HepG2 (cell line): ENCODE data around the gene TEAD3. TPM values are rescaled to one million over a fixed set of nuclear protein-coding genes. Genes with fewer than 3 reads are reported as not detected.
A peak's percentile ranks its signal among the peaks of the same experiment; 100 is the strongest.

Experiments
- BRF2 ChIP-seq: sonication (generic); formaldehyde crosslinking; IDR thresholded peaks from 2 replicates; pipeline ENCODE4 v1.8.1; 2022; ENCODE audit warnings: mild to moderate bottlenecking, missing genetic modification reagents
- CEBPB ChIP-seq: IDR thresholded peaks from 2 replicates; pipeline ENCODE4 v1.6.1; 2011; ENCODE audit warnings: low read depth, low read length, improper control_type of control experiment, borderline replicate concordance
- FOXO1 ChIP-seq: sonication (generic); formaldehyde crosslinking; IDR thresholded peaks from 2 replicates; pipeline ENCODE4 v1.4.0; 2020; ENCODE audit warnings: missing genetic modification reagents
- HNF1A ChIP-seq, 2 experiments: sonication (generic) in 1 of 2; formaldehyde crosslinking in 1 of 2; IDR thresholded peaks; 2 replicates each; pipeline versions ENCODE4 v1.4.0 to v1.6.1; 2016 to 2020; ENCODE audit warnings: borderline replicate concordance in 1 of 2, low read depth in 1 of 2, mild to moderate bottlenecking in 1 of 2, missing genetic modification reagents in 1 of 2
- MAZ ChIP-seq, 2 experiments: sonication (generic) in 1 of 2; formaldehyde crosslinking in 1 of 2; IDR thresholded peaks; 2 replicates each; pipeline versions ENCODE4 v1.5.0 to v1.6.1; 2012 to 2020; ENCODE audit warnings: low read depth in 2 of 2, mild to moderate bottlenecking in 2 of 2, borderline replicate concordance in 1 of 2, improper control_type of control experiment in 1 of 2, low read length in 1 of 2, missing genetic modification reagents in 1 of 2, moderate library complexity in 1 of 2
- MIER2 ChIP-seq: IDR thresholded peaks from 2 replicates; pipeline ENCODE4 v1.6.1; 2016; ENCODE audit warnings: missing biosample characterization, missing genetic modification reagents
- SIN3A ChIP-seq: IDR thresholded peaks from 2 replicates; pipeline ENCODE4 v1.6.1; 2011; ENCODE audit warnings: low read depth, mild to moderate bottlenecking, control low read depth, low read length, borderline replicate concordance
- SIN3B ChIP-seq: fragments of 150-350 bp; IDR thresholded peaks from 2 replicates; pipeline ENCODE4 v1.6.1; 2014; ENCODE audit warnings: low read length
- SMAD1 ChIP-seq: sonication (generic); formaldehyde crosslinking; IDR thresholded peaks from 2 replicates; pipeline ENCODE4 v1.4.0; 2020; ENCODE audit warnings: missing genetic modification reagents, low read depth, mild to moderate bottlenecking, borderline replicate concordance
- ZBTB39 ChIP-seq: sonication (generic); formaldehyde crosslinking; IDR thresholded peaks from 2 replicates; pipeline ENCODE4 v1.5.0; 2020; ENCODE audit warnings: missing genetic modification reagents
- ZNF33B ChIP-seq: sonication (generic); formaldehyde crosslinking; IDR thresholded peaks from 2 replicates; pipeline ENCODE4 v1.5.1; 2020; ENCODE audit warnings: mild to moderate bottlenecking, missing genetic modification reagents
- ZNF572 ChIP-seq: sonication (generic); formaldehyde crosslinking; IDR thresholded peaks from 2 replicates; pipeline ENCODE4 v1.5.1; 2020; ENCODE audit warnings: mild to moderate bottlenecking, missing genetic modification reagents
- polyA plus RNA-seq, 8 experiments: library from polyadenylated mRNA; depleted of rRNA in 3 of 8; stranded (reverse) in 7 of 8; unstranded in 1 of 8; fragments of >200 nt; fragmentation: Illumina TruSeq in 4 of 8; extraction: Trizol in 4 of 8; gene quantifications; 2 replicates each; pipeline versions ENCODE4 v1.2.1 to v1.2.3, GENCODE V29; 2011 to 2016; ENCODE audit warnings: low read depth in 4 of 8, missing spikeins in 1 of 8, mixed read lengths in 1 of 8; ENCODE audit not compliant: insufficient read depth in 1 of 8
- total RNA-seq, 5 experiments: library from RNA; depleted of rRNA; stranded (reverse); fragments of >200 nt; fragmentation: Illumina TruSeq; extraction: Trizol; gene quantifications; 2 replicates each; pipeline ENCODE4 v1.2.3, GENCODE V29; 2016; ENCODE audit warnings: low read depth in 1 of 5
- TF ChIP-seq, protein P1 (sequence below): sonication (generic); formaldehyde crosslinking; IDR thresholded peaks from 2 replicates; pipeline ENCODE4 v1.4.0; 2020; ENCODE audit warnings: missing genetic modification reagents
- TF ChIP-seq, protein P2 (sequence below): sonication (generic); formaldehyde crosslinking; IDR thresholded peaks from 2 replicates; pipeline ENCODE4 v1.4.0; 2020; ENCODE audit warnings: missing genetic modification reagents, borderline replicate concordance

TEAD3 gene
- total and polyA plus RNA-seq, 2 of the 13 experiments (the other 11 are each of a cell fraction or from before 2014, with no cell fraction given), result 15.1 to 16.5 TPM

GRCh38 chr6:35468181-35468979 lies 28.5 kb downstream of the TEAD3 start, which contains the start of gene RPL10A (continued):
- TF ChIP-seq, protein P1, sequence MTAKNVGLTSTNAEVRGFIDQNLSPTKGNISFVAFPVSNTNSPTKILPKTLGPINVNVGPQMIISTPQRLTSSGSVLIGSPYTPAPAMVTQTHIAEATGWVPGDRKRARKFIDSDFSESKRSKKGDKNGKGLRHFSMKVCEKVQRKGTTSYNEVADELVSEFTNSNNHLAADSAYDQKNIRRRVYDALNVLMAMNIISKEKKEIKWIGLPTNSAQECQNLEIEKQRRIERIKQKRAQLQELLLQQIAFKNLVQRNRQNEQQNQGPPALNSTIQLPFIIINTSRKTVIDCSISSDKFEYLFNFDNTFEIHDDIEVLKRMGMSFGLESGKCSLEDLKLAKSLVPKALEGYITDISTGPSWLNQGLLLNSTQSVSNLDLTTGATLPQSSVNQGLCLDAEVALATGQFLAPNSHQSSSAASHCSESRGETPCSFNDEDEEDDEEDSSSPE (CRISPR knock-in tag), result peak; percentile 87
- TF ChIP-seq SIN3A (peak; percentile 97), ZBTB39 (CRISPR knock-in tag) (peak; percentile 89; the same call in 1 of the 2 replicates), SMAD1 (CRISPR knock-in tag) (peak; percentile 99), ZNF572 (CRISPR knock-in tag) (peak; percentile 98), MAZ (IDR thresholded peaks at IDR 0.05; ENCODE audit: borderline replicate concordance, low read depth, low read length) (peak; percentile 90), MAZ (CRISPR knock-in tag; IDR thresholded peaks at IDR 0.05; ENCODE audit: low read depth) (peak; percentile 96), HNF1A (IDR thresholded peaks at IDR 0.05; ENCODE audit: low read depth) (no peak), HNF1A (CRISPR knock-in tag; IDR thresholded peaks at IDR 0.05; ENCODE audit: borderline replicate concordance) (peak; percentile 91), CEBPB (no peak; the same call in 1 of the 2 replicates), MIER2 (CRISPR knock-in tag) (peak; percentile 81), FOXO1 (CRISPR knock-in tag) (peak; percentile 61), SIN3B (peak; percentile 72), BRF2 (CRISPR knock-in tag) (peak; percentile 98), ZNF33B (CRISPR knock-in tag) (peak; percentile 92)
- TF ChIP-seq, protein P2, sequence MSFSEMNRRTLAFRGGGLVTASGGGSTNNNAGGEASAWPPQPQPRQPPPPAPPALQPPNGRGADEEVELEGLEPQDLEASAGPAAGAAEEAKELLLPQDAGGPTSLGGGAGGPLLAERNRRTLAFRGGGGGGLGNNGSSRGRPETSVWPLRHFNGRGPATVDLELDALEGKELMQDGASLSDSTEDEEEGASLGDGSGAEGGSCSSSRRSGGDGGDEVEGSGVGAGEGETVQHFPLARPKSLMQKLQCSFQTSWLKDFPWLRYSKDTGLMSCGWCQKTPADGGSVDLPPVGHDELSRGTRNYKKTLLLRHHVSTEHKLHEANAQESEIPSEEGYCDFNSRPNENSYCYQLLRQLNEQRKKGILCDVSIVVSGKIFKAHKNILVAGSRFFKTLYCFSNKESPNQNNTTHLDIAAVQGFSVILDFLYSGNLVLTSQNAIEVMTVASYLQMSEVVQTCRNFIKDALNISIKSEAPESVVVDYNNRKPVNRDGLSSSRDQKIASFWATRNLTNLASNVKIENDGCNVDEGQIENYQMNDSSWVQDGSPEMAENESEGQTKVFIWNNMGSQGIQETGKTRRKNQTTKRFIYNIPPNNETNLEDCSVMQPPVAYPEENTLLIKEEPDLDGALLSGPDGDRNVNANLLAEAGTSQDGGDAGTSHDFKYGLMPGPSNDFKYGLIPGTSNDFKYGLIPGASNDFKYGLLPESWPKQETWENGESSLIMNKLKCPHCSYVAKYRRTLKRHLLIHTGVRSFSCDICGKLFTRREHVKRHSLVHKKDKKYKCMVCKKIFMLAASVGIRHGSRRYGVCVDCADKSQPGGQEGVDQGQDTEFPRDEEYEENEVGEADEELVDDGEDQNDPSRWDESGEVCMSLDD (CRISPR knock-in tag), result peak; percentile 91; the same call in 1 of the 2 replicates
